Erythroblast (primary cell): ENCODE data around the gene THSD7A.

Experiments used
- GATA1 ChIP-seq: IDR thresholded peaks from 2 replicates; pipeline ENCODE4 v1.6.1; 2011; ENCODE audit warnings: low read depth, mild to moderate bottlenecking, control low read depth, low read length, moderate library complexity
- POLR2A ChIP-seq: IDR thresholded peaks from 2 replicates; pipeline ENCODE4 v1.6.1; 2011; ENCODE audit warnings: mild to moderate bottlenecking, low read length

GRCh38 chr7:11818281-11818680 lies 13.7 kb downstream of the THSD7A start:
- TF ChIP-seq POLR2A (no peak), GATA1 (no peak)
